Brain pericyte (primary cell): ENCODE data around the gene AXDND1.

Experiments
- DNase-seq: peaks from one replicate; pipeline ENCODE4 v3.0.0-alpha.2; 2012; ENCODE audit warnings: low read depth, low spot score

AXDND1 gene

GRCh38 chr1:179576509-179576908 is 210.7 kb downstream of the AXDND1 start:
- no peak for DNase-seq

GRCh38 chr1:179583771-179584320 is 218.1 kb downstream of the AXDND1 start:
- no peak for DNase-seq

GRCh38 chr1:179586107-179586823 is 220.5 kb downstream of the AXDND1 start:
- no peak for DNase-seq

DNA sequence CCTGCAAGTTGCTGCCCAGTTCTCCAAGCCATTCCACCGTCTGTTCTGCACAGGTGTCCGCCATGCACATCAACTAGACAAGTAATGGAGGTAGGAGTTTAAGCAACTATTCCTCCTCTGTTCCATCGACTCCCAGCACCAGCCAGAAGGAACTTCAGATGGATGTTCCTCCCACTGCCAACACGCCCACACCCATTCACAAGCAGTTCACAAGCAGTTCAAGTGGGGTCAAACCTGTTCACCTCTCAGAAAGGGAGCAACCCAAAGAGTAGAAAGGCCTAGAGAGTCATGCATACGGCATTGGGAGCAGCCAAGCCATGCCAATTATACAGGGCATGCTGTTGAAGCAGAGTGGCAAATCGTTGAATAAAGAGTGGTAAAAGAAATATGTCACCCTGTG is 221.6 kb downstream of the AXDND1 start:
- DNase-seq = no peak

- DNase-seq = no peak
Observed at GRCh38 chr1:179588425-179589024, 222.8 kb downstream of the AXDND1 start.

DNA sequence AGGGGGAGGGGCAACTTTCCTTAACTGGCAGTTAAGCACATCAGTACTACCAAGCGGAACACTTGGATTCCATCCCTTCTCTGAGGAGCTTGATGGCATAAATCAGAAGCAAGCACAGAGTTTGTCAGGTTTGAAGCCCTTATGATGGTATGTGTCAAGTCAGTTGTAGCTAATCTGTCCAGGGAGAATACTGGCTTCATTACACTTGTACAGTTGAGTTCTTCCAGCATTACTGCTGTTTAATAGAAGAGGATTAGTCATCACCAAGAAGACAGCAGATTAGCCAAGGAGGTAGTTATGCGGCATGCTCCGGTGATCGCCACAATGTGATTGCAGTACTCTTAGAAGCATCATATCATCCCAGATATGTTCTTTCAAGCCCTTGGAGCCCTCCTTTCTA is 223.7 kb downstream of the AXDND1 start:
- DNase-seq = no peak

- DNase-seq = no peak
Observed at GRCh38 chr1:179590671-179591070, 224.9 kb downstream of the AXDND1 start.

- no peak for DNase-seq
Observed at GRCh38 chr1:179591253-179591591, 225.5 kb downstream of the AXDND1 start.

GRCh38 chr1:179591592-179592580 is 226.1 kb downstream of the AXDND1 start, which contains the start of gene TDRD5:
Gene TDRD5 (plus strand): TSS chr1:179591832. CDS start chr1:179592616, 784 bp downstream.
- no peak for DNase-seq

DNA sequence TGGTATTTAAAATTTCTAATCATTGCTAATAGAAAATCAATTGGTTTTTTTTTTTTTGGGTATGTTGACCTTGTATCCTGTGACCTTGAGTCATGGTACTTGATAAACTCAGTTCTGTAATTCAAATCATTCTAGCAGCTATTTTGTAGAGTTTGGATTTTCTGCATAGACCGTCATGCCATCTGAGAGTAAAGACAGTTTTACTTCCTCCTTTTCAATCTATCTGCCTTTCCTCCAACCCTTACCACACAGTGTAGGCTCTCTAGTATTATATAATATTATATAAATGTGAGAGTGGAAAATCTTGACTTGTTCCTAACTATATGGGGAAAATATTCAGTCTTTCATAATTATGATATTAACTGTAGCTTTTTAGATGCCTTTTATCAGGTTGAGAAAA is 232.9 kb downstream of the AXDND1 start:
- DNase-seq = no peak

- no peak for DNase-seq
Observed at GRCh38 chr1:179599623-179600249, 234.0 kb downstream of the AXDND1 start.

- DNase-seq = no peak
Observed at GRCh38 chr1:179601093-179601492, 235.3 kb downstream of the AXDND1 start.
